ENCODE data around the gene ITK.
A peak's percentile ranks its signal among the peaks of the same experiment; 100 is the strongest.
"Not testable (repeated sequence)": the region's sequence is repeated elsewhere in the genome, so short reads cannot be mapped to it uniquely, and the experiment has no call there.

Gene ITK

DNA sequence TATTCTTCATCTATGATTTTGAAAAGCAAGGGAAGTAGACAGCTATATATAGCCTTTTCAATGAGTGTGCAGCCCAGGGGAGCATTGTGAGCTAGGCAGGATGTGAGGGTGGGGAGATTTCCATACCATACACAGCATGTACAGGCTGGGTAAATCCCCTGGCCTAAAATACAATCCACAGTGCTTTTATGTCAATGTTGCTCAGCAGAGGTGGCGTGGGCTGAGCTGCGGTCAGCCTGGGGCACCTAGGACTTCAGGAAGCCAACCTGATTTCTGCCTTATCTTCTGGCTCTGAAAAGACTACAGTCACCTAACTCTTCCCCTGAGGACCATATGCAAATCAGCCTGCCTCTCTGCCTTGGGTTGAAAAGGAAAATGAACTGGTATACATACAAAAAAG lies 8.2 kb upstream of the ITK start:
- peak; percentile 82 for DNase-seq (ENCODE audit: low spot score)
- TF ChIP-seq, protein P1, sequence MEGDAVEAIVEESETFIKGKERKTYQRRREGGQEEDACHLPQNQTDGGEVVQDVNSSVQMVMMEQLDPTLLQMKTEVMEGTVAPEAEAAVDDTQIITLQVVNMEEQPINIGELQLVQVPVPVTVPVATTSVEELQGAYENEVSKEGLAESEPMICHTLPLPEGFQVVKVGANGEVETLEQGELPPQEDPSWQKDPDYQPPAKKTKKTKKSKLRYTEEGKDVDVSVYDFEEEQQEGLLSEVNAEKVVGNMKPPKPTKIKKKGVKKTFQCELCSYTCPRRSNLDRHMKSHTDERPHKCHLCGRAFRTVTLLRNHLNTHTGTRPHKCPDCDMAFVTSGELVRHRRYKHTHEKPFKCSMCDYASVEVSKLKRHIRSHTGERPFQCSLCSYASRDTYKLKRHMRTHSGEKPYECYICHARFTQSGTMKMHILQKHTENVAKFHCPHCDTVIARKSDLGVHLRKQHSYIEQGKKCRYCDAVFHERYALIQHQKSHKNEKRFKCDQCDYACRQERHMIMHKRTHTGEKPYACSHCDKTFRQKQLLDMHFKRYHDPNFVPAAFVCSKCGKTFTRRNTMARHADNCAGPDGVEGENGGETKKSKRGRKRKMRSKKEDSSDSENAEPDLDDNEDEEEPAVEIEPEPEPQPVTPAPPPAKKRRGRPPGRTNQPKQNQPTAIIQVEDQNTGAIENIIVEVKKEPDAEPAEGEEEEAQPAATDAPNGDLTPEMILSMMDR (IDR thresholded peaks at IDR 0.05; ENCODE audit: extremely low read depth, missing control alignments): no peak

GRCh38 chr5:157175071-157175612 lies 5.5 kb upstream of the ITK start:
- TF ChIP-seq, protein P1 (IDR thresholded peaks at IDR 0.05; ENCODE audit: extremely low read depth, missing control alignments): no peak
- DNase-seq (ENCODE audit: low spot score): no peak

- TF ChIP-seq, protein P1 (IDR thresholded peaks at IDR 0.05; ENCODE audit: extremely low read depth, missing control alignments): no peak
- DNase-seq (ENCODE audit: low spot score): no peak
Measured at GRCh38 chr5:157177953-157178352, 2.7 kb upstream of the ITK start.

- TF ChIP-seq, protein P1 (IDR thresholded peaks at IDR 0.05; ENCODE audit: extremely low read depth, missing control alignments): no peak
Measured at GRCh38 chr5:157178966-157179365, 1.7 kb upstream of the ITK start.

GRCh38 chr5:157182143-157182757 lies 1.6 kb downstream of the ITK start:
- TF ChIP-seq, protein P1 (IDR thresholded peaks at IDR 0.05; ENCODE audit: extremely low read depth, missing control alignments): no peak
- DNase-seq (ENCODE audit: low spot score): no peak

More at GRCh38 chr5:157178966-157179365, 1.7 kb upstream of the ITK start:
- no peak for DNase-seq (ENCODE audit: low spot score)

DNA sequence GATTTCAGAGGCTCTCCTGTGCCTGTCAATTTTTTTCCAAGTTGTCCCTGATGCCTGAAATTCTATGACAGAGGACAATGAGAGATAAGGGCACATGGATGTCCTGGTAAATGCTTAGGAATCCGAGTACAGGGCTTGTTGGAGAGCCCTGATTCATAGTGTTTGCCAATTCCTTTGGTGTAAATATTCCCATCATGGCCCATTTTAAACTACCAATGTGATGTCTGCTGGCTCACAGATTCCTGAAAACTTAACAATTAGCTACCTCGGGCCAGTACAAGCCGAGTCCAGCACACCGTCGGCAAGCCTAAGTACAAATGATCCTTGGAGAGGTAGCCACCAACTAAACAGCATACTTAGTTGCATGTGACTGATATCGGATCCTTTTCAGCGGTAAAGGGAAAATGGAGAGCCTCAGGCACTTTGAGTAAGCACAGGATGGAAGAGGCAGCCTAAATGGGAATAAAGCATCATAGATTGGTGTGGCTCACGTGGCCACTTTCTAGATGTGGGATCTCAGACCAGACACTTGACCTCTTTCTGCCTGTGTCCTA lies 3.6 kb downstream of the ITK start:
- TF ChIP-seq, protein P1 (IDR thresholded peaks at IDR 0.05; ENCODE audit: extremely low read depth, missing control alignments): no peak
- no peak for DNase-seq (ENCODE audit: low spot score)

- not testable (repeated sequence) for DNase-seq (ENCODE audit: low spot score)
Measured at GRCh38 chr5:157185122-157185521, 4.5 kb downstream of the ITK start.
